ENCODE measurements around the gene RNF145.
"Not testable (repeated sequence)": the region's sequence is repeated elsewhere in the genome, so short reads cannot be mapped to it uniquely, and the experiment has no call there.

The RNF145 gene, protein sequence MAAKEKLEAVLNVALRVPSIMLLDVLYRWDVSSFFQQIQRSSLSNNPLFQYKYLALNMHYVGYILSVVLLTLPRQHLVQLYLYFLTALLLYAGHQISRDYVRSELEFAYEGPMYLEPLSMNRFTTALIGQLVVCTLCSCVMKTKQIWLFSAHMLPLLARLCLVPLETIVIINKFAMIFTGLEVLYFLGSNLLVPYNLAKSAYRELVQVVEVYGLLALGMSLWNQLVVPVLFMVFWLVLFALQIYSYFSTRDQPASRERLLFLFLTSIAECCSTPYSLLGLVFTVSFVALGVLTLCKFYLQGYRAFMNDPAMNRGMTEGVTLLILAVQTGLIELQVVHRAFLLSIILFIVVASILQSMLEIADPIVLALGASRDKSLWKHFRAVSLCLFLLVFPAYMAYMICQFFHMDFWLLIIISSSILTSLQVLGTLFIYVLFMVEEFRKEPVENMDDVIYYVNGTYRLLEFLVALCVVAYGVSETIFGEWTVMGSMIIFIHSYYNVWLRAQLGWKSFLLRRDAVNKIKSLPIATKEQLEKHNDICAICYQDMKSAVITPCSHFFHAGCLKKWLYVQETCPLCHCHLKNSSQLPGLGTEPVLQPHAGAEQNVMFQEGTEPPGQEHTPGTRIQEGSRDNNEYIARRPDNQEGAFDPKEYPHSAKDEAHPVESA

DNA sequence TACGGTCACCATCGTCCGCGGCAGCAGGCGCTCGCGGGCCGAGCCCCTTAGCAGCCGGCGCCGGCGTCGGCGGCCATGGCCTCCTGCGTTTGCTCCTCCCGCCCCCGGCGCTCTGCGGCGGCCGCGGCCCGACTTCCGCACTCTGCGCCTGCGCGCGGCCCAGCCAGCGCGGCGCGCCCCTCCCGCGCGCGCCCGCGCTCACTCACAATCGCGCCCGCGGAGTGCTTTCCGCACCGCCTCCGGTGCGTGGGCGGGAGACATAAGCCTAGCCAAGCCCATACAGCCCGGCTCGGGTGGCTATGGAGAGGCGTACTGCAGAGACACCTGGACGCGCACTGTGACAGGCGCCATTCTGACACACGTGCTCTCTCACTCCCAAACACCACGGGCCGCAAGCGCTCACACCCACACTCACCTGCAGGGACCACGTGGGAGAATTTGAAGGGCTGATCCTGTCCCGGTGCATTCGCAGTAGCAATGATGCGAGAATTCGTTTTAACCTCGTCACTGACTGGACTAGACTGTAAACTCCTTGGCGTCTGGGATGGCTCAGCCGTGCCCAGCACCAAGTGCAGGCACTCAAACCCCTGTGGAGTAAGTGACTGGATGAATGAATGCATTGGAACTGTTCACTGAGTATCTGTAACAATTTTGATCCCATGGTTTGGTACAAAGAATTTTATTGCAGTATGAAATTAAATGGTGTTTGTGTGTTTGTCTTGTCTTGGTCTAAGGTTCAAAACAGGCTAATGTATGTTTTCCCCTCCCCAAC lies at the start of gene RNF145:
TSS of gene RNF145 (minus strand) at position 116 of the 772 bp plus-strand sequence. CDS start 5,936 bp downstream, outside the sequence.
- peak; percentile 92 for DNase-seq (ENCODE audit: low spot score)

DNA sequence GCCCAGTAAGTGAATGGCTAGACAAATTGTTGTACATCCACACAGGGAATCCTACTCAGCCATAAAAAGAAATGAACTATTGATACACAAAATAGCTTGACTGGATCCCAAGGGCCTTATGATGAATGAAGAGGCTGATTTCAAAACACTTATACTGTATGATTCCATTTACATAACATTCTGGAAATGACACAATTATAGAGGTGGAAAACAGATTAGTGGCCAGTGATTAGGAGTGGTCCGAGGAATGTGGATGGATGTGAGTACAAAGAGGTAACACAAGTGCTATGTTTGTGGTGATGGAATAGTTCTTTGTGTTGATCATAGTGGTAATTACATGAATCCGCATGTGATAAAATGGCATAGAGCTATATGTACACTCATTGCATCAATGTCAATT lies 49.0 kb upstream of the RNF145 start:
- DNase-seq (ENCODE audit: low spot score) = no peak

DNA sequence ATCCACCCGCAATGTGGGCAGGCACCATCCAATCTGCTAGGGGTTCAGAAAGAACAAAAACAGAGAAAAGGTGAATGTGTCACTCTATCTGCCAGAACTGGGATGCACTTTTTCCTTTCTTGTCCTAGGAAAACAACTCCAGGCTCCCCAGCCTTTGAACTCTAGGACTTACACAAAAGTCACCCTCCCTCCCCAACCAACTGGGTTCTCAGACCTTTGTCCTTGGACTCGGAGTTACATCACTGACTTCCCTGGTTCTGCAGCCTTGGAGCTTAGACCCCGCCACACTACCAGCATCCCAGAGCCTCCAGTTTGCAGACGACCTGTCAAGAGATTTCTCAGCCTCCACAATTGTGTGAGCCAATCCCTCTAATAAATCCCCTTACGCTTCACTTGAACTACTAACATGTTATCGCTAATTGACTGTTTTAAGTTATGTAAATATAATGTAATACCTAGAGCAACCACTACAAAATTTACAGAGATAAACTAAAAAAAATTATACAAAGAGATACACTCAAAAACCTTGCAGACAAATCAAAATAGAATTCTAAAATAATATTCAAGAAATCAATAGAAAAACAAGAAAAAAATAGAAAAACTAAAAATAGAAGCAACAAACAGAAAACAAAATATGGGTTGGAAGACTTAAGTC lies 48.4 kb upstream of the RNF145 start:
- no peak for DNase-seq (ENCODE audit: low spot score)

GRCh38 chr5:159257007-159257406 lies 47.7 kb upstream of the RNF145 start:
- no peak for DNase-seq (ENCODE audit: low spot score)

DNA sequence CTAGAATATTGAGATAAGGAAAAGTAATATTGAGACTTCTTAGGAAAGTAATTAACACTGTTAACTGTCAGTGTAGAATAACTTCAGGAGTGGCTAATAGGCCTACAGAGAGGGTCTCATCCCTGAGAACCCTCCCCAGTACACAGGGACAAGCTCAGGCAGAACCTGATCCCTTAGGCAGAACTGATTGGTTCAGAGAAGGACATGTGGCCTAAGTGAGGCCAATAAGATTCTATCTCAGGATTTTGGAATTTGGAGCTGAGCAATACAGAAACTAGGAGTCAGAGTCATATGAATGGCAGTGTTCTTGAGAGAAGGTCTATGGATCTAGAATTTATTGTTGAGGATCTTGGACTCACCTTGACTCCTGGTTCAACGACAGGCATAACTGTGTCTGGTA lies 42.8 kb upstream of the RNF145 start:
- no peak for DNase-seq (ENCODE audit: low spot score)

DNA sequence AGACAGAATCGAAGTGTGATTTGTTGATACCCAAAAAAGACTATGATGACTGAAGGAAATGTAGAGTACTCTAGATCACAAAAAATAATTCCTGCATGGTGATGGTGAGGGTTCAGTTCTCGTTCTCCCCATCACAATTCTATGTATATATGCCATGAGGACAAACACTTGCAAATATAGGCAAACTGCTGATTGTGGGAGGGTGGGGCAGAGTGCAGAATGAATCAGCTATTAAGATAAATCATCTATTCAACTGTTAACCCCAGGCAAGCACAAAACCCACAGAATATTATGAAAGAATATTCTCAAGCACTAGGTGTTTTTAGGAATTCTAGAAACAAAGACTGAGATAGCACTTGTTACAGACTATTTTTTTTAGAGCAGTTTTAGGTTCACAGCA lies 39.8 kb upstream of the RNF145 start:
- no peak for DNase-seq (ENCODE audit: low spot score)

DNA sequence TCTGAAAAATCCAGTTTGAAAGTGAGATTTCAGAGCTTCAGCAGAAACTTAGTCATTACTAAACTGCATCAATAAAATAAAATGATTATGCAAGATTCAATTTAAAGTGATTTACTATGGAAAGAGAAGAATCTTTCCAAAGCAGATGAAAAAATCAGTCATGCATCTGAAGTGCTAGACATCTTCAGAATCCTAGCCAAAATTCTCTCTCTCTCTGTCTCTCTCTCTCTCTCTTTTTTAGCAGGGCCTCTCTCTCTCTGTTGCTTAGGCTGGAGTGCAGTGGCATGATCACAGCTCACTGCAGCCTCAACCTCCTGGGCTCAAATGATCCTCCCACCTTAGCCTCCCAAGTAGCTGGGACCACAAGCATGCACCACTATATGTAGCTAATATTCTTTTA lies 35.5 kb upstream of the RNF145 start:
- no peak for DNase-seq (ENCODE audit: low spot score)

- DNase-seq (ENCODE audit: low spot score) = no peak
Observed at GRCh38 chr5:159244163-159244562, 34.8 kb upstream of the RNF145 start.

- DNase-seq (ENCODE audit: low spot score) = no peak
Observed at GRCh38 chr5:159243385-159243784, 34.0 kb upstream of the RNF145 start.

GRCh38 chr5:159242656-159243055 lies 33.3 kb upstream of the RNF145 start:
- DNase-seq (ENCODE audit: low spot score) = no peak

DNA sequence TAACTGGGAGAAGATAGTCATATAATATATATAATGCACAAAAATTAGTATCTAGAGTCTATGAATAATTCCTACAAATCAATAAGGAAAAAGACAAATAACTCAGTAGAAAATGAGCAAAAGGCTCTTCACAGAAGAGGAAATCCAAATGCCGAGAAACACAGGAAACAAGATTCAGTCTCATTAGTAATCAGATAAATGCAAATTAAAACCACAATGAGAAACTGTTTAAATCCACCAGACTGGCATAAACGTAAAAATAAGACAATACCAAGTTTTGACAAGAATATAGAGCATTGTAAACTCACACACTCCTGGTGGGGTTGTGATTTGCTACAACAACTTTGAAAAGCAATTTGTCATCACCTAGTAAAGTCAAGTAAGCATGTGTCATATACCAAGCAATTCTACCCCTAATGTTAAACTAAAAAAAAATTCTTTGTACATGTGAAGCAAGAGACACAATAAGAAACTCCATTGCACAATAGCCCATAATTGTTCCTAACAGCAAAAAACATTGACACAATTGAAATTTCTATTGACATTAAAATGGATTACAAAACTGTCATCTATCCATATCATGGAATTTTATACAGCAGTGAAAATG lies 32.7 kb upstream of the RNF145 start:
- no peak for DNase-seq (ENCODE audit: low spot score)

GRCh38 chr5:159240301-159240870 lies 31.0 kb upstream of the RNF145 start:
- no peak for DNase-seq (ENCODE audit: low spot score)

DNA sequence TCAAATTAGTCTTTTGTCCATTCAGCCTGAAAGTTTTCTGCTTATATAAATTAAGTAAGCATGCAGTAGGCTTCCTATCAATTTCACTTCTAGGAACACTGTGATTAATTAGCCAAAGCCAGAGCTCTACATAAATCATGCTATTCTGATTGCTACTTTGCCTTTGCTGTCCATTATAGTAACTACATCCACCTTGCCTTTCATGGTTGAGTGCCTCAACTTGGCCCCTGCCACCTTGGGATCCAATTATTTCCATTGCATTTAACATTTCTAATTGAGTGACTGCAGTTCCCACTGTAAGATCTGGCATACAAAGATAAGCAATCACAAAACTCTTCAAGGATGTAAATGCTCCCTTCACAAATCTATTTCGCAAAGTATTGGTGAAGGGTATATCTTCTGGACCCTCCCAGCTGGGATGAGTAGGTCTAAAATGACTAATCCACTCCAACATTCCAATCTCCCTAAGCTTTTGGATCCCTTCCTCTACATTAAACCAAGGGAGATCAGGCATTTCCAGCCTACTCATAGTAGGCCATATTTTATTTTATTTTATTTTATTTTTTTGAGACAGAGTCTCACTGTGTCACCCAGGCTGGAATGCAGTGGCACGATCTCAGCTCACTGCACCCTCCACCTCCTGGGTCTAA lies 26.6 kb upstream of the RNF145 start:
- not testable (repeated sequence) for DNase-seq (ENCODE audit: low spot score)

DNA sequence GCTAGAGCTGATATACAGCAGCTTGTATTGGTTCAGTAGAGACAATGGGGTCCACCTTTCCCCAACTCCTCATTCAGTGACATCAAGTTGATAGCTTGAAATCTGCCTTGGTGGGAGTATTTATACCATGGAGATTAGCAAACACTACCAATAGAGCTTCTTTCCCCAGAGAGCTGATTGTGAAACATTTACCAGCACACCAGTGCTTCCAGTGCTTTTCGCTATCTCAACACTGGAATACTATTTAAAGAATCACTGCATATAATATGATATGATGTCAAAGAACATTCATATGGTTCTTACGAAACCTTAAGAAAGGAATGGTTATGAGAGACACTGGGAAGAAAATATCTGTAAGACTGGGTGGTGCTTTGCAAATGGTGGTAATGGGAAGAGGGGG lies 21.8 kb upstream of the RNF145 start:
- DNase-seq (ENCODE audit: low spot score) = no peak

DNA sequence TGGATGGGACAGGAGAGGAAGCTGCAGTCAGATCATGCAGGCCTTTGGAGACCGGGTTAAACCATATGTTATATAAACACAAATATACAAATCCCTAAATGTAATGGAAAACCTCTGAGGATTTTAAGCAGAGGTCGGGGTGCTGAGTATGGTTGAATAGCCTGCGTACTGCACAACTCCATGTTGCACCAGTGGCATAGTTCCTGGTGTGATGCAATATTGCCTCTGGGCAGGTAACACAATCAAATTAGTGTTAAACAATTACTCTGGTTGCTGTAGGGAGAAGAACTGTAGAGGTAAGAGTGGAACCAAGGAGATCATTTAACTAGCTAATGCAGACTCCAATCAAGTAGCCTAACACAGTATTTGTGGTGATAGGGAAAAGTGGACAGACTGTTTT lies 21.3 kb upstream of the RNF145 start:
- DNase-seq (ENCODE audit: low spot score) = no peak

- DNase-seq (ENCODE audit: low spot score) = not testable (repeated sequence)
Observed at GRCh38 chr5:159228097-159228496, 18.7 kb upstream of the RNF145 start.

GRCh38 chr5:159227452-159227851 lies 18.1 kb upstream of the RNF145 start:
- no peak for DNase-seq (ENCODE audit: low spot score)

DNA sequence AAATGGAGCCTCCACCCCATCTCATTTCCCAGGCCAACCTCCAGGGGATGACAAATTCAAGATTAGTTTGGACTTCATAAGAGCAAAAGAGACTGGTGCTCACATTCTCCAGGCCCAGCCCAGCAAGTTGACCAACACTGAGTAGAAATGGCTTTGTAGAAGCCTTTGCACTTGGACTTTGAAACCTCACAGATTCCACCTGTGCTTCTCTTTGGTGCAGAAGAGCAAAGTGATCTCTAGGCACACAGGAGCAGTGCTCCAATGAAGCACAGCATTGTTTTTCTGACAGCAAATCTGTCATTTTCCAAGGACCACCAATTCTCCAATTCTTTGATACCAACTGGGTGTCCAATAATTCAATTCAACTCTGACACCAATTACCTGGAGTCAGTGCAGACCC lies 17.1 kb upstream of the RNF145 start:
- no peak for DNase-seq (ENCODE audit: low spot score)

GRCh38 chr5:159224471-159224870 lies 15.1 kb upstream of the RNF145 start:
- DNase-seq (ENCODE audit: low spot score) = no peak

- DNase-seq (ENCODE audit: low spot score) = no peak
Observed at GRCh38 chr5:159223469-159223868, 14.1 kb upstream of the RNF145 start.

- no peak for DNase-seq (ENCODE audit: low spot score)
Observed at GRCh38 chr5:159220206-159220605, 10.9 kb upstream of the RNF145 start.
